C4-2B (cell line): ENCODE measurements around the gene IGSF5.

ENCODE experiments used
- ZFX ChIP-seq: fragments of 450-650 bp; IDR thresholded peaks from 2 replicates; pipeline ENCODE4 v1.6.1; 2017
- TF ChIP-seq, protein P1 (sequence below): fragments of 450-650 bp; conservative IDR thresholded peaks from 2 replicates; pipeline ENCODE4 v1.5.1; 2017; ENCODE audit warnings: mild to moderate bottlenecking

DNA sequence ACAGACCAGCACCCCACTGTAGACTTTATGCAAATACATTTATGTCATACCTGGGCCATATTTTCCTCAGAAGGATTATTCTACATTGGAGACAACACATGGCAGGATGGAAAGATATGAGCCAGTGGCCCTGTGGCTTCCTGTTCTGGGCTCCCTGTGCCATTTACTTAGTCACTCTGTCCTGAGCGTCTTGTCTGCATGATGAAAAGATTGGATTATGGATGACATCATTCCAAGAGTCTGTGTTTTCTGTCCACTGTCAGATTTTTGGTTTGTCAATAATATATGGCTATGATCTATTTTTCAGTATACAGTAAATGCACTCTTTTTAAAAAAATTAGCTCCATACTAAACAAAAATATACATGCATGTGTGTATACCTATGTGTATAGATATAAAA is 30.8 kb downstream of the IGSF5 start:
- TF ChIP-seq, protein P1, sequence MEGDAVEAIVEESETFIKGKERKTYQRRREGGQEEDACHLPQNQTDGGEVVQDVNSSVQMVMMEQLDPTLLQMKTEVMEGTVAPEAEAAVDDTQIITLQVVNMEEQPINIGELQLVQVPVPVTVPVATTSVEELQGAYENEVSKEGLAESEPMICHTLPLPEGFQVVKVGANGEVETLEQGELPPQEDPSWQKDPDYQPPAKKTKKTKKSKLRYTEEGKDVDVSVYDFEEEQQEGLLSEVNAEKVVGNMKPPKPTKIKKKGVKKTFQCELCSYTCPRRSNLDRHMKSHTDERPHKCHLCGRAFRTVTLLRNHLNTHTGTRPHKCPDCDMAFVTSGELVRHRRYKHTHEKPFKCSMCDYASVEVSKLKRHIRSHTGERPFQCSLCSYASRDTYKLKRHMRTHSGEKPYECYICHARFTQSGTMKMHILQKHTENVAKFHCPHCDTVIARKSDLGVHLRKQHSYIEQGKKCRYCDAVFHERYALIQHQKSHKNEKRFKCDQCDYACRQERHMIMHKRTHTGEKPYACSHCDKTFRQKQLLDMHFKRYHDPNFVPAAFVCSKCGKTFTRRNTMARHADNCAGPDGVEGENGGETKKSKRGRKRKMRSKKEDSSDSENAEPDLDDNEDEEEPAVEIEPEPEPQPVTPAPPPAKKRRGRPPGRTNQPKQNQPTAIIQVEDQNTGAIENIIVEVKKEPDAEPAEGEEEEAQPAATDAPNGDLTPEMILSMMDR: no peak
- TF ChIP-seq ZFX: no peak
